ACHN (cell line): Measurements from ENCODE around the gene UTP14C.

Experiments
- DNase-seq: peaks from one replicate; pipeline ENCODE4 v3.0.0-alpha.2; 2015
- in situ Hi-C: cut with HindIII; loops from 2 replicates; pipeline ENCODE4 v1.10.0; 2017; ENCODE audit warnings: low sequenced_read_pairs, low pct_ligation_motif_present, low pct_unique_long_range_greater_than_20kb

The UTP14C gene

GRCh38 chr13:52001120-52001731, 23.3 kb upstream of the UTP14C start:
- in situ Hi-C loops, result no loop called here
- peak; percentile 50 for DNase-seq

GRCh38 chr13:52002361-52002760, 22.1 kb upstream of the UTP14C start:
- DNase-seq, result no peak
- in situ Hi-C loops, result no loop called here

DNA sequence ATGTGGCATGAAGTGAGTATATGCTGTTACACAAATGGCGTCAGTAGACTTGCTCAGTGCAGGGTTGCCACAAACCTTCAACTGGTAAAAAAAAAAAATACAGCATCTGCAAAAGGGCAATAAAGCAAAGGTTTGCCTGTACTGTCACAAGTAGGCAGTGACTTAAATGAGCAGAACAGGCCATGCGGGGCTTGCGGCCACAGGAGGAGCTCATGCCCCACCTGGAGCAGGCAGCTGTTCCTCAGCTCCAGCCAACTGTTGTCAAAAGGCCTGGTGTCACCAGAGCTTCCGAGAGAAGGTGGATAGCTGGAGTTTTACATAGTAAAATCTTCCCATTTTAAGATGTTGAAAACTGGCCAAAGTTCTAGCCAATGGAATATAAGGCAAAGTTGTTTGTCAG, 20.9 kb upstream of the UTP14C start:
- in situ Hi-C loops, result no loop called here
- no peak for DNase-seq

- in situ Hi-C loops, result no loop called here
- DNase-seq, result peak; percentile 13
Observed at GRCh38 chr13:52004511-52005170, 19.9 kb upstream of the UTP14C start.

DNA sequence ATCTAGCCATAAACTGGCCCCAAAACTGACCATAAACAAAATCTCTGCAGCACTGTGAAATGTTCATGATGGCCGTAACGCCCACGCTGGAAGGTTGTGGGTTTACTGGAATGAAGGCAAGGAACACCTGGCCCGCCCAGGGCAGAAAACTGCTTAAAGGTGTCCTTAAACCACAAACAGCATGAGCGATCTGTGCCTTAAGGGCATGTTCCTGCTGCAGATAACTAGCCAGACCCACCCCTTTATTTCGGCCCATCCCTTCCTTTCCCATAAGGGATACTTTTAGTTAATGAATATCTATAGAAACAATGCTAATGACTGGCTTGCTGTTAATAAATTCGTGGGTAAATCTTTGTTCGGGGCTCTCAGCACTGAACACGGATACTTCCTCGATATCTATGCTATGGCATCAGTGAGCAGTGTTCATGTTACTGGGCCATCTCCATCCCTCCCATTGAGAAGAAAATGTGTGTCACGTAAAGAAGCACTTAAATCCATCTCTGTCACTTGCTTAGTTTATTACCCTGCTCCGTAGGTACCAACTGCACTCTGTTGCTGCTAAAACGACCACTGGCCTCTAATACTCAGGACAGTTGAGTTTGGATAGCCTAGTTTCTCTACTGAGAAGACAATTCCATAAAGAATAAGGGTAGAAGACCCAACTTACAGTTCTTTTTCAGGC, 18.5 kb upstream of the UTP14C start:
- in situ Hi-C loops, result no loop called here
- DNase-seq, result no peak

GRCh38 chr13:52006523-52007245, 17.8 kb upstream of the UTP14C start:
- in situ Hi-C loops, result no loop called here
- no peak for DNase-seq

- no peak for DNase-seq
- in situ Hi-C loops, result no loop called here
Observed at GRCh38 chr13:52009946-52010345, 14.5 kb upstream of the UTP14C start.

DNA sequence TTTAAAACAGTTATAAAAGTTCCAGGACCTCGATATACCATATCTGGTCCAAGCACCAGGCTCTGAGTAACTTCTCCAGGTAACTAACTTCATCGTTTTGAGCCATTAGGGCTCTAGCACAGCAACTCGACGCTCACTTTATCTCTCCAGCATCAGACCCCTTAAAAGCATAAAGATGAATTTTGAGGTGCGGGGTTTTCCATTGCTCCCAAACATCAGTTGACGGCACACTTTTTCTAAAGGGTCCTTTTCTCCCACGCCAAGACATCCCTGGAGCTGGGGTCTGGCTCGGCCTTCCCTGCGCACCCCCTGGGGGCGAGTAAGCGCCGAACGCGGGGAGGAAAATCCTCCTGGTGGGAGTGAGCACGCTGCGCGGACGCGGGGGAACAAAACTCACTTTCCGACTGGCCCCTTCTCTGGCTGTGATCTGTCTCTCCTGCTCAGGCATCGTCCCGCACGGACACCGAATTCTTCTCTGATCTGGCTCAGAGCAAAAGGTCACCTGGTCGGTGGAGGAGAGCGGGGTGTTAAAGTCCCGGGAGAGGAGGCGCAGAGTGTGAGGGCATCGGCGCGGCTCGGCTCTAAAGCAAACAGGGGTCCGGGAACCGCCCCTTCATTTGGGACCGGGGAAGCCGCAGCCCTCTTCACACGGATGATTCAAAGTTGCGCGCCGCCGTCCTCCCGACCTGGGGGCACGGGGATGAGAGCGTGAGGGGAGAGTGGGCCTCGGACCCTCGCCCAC, 13.4 kb upstream of the UTP14C start, which contains the start of gene ATP7B:
TSS of gene ATP7B (minus strand) at position 561 of the 742 bp plus-strand sequence. CDS start at position 448, 113 bp downstream.
- DNase-seq, result no peak
- in situ Hi-C loops, result no loop called here

GRCh38 chr13:52011632-52012511, 12.6 kb upstream of the UTP14C start, which contains the start of gene ALG11:
TSS of gene ALG11 (plus strand) at chr13:52012398. CDS start at chr13:52012419, 21 bp downstream.
- in situ Hi-C loops, result no loop called here
- DNase-seq, result peak; percentile 97

GRCh38 chr13:52012512-52012836, 12.0 kb upstream of the UTP14C start:
- DNase-seq, result no peak
- in situ Hi-C loops, result no loop called here

DNA sequence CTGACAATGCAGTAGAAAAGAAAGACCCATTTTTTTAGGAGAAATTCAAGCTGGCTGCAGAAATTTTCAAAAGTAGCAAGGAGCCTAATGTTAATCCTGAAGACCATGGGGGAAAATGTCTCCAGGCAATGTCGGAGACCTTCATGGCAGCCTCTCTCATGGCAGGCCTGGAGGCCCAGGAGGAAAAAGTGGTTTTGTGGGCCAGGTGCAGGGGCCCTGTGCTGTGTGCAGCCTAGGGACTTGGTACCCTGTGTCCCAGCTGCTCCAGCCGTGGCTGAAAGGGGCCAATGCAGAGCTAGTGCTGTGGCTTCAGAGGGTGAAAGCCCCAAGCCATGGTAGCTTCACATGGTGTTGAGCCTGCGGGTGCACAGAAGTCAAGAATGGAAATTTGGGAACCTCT, 8.2 kb upstream of the UTP14C start:
- DNase-seq, result no peak
- in situ Hi-C loops, result no loop called here

DNA sequence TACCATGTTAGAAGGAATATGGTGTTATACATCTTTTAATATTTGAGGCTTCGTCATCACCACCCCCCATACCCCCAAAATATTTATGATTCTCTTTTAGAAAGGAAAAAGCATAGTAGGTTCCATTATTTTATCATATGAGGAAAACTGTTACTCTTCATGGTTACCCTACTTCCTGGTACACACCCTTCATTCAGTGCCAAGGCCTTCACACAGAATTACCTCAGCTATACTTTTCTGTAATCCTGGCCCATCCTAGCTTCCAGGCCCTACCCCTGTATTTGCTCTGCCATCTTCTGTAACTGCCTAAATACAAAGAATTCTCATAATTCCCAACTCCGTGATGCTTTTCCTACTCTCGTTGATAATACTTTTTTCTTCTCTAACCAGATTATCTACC, 4.3 kb upstream of the UTP14C start:
- in situ Hi-C loops, result no loop called here
- DNase-seq, result no peak

DNA sequence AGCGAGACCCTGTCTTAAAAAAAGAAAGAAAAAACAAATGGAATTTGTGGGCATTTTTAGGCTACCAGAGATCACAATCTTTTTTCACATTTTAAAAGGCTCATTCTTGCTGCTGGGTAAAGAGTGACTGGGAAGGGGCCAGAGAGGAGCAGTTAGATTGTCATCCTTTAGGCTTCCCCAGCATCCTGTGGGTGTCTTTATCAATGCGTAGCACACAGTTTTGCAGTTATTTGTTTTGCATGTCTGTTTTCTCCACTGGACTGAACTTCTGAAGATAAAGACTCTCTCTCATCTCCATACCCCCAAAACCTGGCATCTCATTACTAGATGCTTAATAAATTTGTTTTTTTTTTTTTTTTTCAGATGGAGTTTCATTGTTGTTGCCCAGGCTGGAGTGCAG, 2.1 kb upstream of the UTP14C start:
- in situ Hi-C loops, result no loop called here
- no peak for DNase-seq

GRCh38 chr13:52025475-52026245, 1.2 kb downstream of the UTP14C start:
- no peak for DNase-seq
- in situ Hi-C loops, result no loop called here

GRCh38 chr13:52026246-52026626, 1.7 kb downstream of the UTP14C start:
- no peak for DNase-seq
- in situ Hi-C loops, result no loop called here

- in situ Hi-C loops, result no loop called here
Observed at GRCh38 chr13:52027832-52028231, 3.3 kb downstream of the UTP14C start.

DNA sequence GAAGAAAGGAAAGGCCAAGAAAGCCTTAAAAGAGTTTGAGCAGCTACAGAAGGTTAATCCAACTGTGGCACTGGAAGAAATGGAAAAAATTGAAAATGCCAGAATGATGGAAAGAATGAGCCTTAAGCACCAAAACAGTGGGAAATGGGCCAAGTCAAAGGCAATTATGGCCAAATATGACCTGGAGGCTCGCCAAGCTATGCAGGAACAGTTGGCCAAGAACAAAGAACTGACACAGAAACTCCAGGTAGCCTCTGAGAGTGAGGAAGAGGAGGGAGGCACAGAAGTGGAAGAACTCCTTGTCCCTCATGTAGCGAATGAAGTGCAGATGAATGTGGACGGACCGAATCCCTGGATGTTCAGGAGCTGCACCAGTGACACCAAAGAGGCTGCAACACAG, 5.1 kb downstream of the UTP14C start:
- DNase-seq, result no peak
- in situ Hi-C loops, result no loop called here

More at GRCh38 chr13:52027832-52028231, 3.3 kb downstream of the UTP14C start:
- no peak for DNase-seq
